Aorta (tissue), 5 donors: ENCODE measurements around the gene FBXW8. TPM values are rescaled to one million over a fixed set of nuclear protein-coding genes. Genes with fewer than 3 reads are reported as not detected.

Experiments used
- ATAC-seq: fragments of 200-7000 bp; cut with Tn5 transposase; one replicate; pipeline ENCODE4 v1.9.1; 2022; ENCODE audit warnings: moderate library complexity; ENCODE audit not compliant: low FRiP score
- DNase-seq, 2 donors: peaks; one replicate each; pipeline ENCODE4 v3.0.0-alpha.2; 2020
- H3K27ac ChIP-seq, 2 donors: one replicate each; pipeline ENCODE4 v1.5.1; 2013; ENCODE audit warnings: low read length in 2 of 2, mild to moderate bottlenecking in 2 of 2, moderate library complexity in 2 of 2, control low read depth in 1 of 2, inconsistent platforms in 1 of 2, low read depth in 1 of 2
- H3K27me3 ChIP-seq, 2 donors: one replicate each; pipeline ENCODE4 v1.6.1; 2013; ENCODE audit warnings: control low read depth in 1 of 2, low read length in 1 of 2, mild to moderate bottlenecking in 1 of 2, moderate library complexity in 1 of 2; ENCODE audit not compliant: insufficient read depth in 2 of 2, control insufficient read depth in 1 of 2
- H3K36me3 ChIP-seq, 2 donors: one replicate each; pipeline ENCODE4 v1.6.1; 2013; ENCODE audit warnings: control low read depth in 1 of 2, low read length in 1 of 2, mild to moderate bottlenecking in 1 of 2; ENCODE audit not compliant: insufficient read depth in 2 of 2, control insufficient read depth in 1 of 2
- H3K4me1 ChIP-seq, 2 donors: one replicate each; pipeline ENCODE4 v1.6.1; 2013; ENCODE audit warnings: low read length in 2 of 2, control low read depth in 1 of 2, mild to moderate bottlenecking in 1 of 2, moderate library complexity in 1 of 2; ENCODE audit not compliant: insufficient read depth in 2 of 2, control insufficient read depth in 1 of 2
- H3K4me3 ChIP-seq, 2 donors: one replicate each; pipeline ENCODE4 v1.5.1; 2013; ENCODE audit warnings: low read length in 2 of 2, control low read depth in 1 of 2, mild to moderate bottlenecking in 1 of 2
- H3K9me3 ChIP-seq: one replicate; pipeline ENCODE4 v1.6.1; 2013; ENCODE audit warnings: mild to moderate bottlenecking, low read length; ENCODE audit not compliant: control insufficient read depth
- WGBS, 2 donors: extraction: QIAGEN DNeasy Blood & Tissue Kit; methylation state at CpG; one replicate each; pipeline ENCODE4 v1.1.7; 2013; 5-methylcytosine and 5-hydroxymethylcytosine counted together
- intact Hi-C, 2 donors: fragments of 100-400 bp; cut with DNase I; formaldehyde crosslinking; loops; one replicate each; pipeline versions ENCODE4 v1.14.2 to v1.15.0; 2022
- polyA plus RNA-seq, 2 donors: library from polyadenylated mRNA; stranded (reverse); fragments of 200-250 nt; gene quantifications; one replicate each; pipeline ENCODE4 v1.2.3, GENCODE V29; 2013
- total RNA-seq, 2 donors: library from RNA; stranded (reverse); fragmentation: NEBNext Ultra II Directional; extraction: Animal tissue kit (Norgen Biotek cat#: 25700); gene quantifications; one replicate each; pipeline ENCODE4 v1.2.1, GENCODE V29; 2021
- donor health status: healthy with polysubstance abuse.
- donor health status: Bipolar disorder and iron deficiency.
- donor health status: DM: no; HTN: no; CAD: no.
- donor health status: DM: no; HTN: no; CAD: no.
- donor health status: DM: yes; HTN: yes; CAD: no.

The FBXW8 gene
- total and polyA plus RNA-seq, 4 donors = 2.3 to 18.7 (median 8.6) TPM

DNA sequence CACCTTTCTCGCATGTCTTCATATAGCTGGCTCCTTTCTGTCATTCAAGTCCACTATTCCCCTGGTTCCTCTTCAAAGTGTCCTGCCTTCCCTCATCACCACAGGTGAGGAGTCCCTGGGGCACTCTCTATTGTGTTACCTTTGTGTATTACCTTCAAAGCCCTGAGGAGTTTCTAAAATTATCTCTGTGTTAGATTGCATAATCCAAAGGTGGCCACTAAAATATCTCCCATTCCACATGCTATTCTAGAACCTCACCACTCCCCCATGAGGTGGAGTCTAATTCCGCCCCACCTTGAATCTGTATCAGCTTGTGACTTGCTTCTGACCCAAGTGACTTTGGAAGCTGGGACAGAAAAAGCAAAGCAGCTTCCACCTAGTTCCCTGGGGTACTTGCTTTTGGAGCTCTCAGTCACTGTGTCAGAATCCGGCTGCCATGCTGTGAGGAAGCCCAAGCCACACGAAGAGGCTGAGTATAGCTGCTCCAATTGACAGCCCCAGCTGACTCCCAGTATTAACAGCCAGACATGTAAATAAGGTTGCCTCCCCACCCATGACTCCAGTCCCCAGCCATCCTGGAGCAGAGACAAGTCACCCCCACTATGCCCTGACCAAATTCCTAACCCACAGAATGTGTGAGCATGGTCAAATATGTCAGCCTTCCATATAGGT, 36.3 kb upstream of the FBXW8 start:
- ATAC-seq (no peak), DNase-seq (no peak)
- intact Hi-C loops = no loop called here
- no peaks in the 10 kb centered on the region for H3K4me1 ChIP-seq
- 92 to 96% methylated on average over 4 of the region's 4 CpGs for WGBS, 2 donors
- no peak overlapping the region for H3K4me3 ChIP-seq
- no peaks in the 10 kb centered on the region for H3K27me3 ChIP-seq
- H3K27ac ChIP-seq = no peak overlapping the region
- peaks cover 6% of the 10 kb centered on the region for H3K9me3 ChIP-seq
- H3K36me3 ChIP-seq = no peaks in the 10 kb centered on the region

DNA sequence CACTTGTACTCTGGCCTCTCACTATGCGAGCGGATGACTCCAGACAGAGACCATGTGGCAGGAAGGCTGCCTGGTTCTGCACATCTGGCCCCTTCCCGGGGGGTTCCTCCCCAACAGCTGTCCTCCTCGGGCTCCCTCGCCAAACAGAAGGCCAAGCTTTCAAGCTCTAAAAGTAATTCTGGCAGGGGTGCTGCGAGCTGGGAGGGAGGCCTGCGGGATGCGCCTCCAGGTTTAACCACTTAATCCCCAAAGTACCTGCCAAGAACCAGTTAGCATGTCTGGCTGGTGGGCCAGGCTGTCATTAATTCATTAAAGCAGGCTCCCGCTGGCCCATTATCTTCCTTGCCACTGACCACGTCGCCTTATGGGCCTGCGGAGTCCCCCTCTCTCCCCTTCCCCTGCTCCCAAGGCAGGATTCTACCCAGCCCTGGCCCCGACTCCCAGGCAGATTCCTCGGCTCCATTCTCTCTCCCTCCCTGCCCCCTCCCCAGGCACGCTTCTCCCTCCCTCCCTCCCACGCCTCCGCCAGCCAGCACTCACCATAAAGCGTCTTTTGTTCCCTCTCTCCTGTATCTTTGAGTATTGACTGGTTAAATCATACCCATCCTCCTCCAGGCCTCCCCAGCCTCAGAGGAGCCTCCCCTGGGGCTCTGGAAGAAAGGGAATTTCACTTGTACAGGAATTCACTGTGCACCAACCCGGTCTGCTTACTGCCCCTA, 34.4 kb upstream of the FBXW8 start:
- Histone ChIP-seq H3K27ac (no peak overlapping the region), H3K36me3 (no peaks in the 10 kb centered on the region), H3K4me1 (peaks cover 0 to 2% of the 10 kb centered on the region in 2 donors), H3K27me3 (no peaks in the 10 kb centered on the region), H3K9me3 (peaks cover 6% of the 10 kb centered on the region), H3K4me3 (no peak overlapping the region)
- WGBS, 2 donors = 2 to 7% methylated on average over 19 of the region's 19 CpGs
- DNase-seq = no peak
- intact Hi-C loops = no loop called here
- ATAC-seq = no peak

DNA sequence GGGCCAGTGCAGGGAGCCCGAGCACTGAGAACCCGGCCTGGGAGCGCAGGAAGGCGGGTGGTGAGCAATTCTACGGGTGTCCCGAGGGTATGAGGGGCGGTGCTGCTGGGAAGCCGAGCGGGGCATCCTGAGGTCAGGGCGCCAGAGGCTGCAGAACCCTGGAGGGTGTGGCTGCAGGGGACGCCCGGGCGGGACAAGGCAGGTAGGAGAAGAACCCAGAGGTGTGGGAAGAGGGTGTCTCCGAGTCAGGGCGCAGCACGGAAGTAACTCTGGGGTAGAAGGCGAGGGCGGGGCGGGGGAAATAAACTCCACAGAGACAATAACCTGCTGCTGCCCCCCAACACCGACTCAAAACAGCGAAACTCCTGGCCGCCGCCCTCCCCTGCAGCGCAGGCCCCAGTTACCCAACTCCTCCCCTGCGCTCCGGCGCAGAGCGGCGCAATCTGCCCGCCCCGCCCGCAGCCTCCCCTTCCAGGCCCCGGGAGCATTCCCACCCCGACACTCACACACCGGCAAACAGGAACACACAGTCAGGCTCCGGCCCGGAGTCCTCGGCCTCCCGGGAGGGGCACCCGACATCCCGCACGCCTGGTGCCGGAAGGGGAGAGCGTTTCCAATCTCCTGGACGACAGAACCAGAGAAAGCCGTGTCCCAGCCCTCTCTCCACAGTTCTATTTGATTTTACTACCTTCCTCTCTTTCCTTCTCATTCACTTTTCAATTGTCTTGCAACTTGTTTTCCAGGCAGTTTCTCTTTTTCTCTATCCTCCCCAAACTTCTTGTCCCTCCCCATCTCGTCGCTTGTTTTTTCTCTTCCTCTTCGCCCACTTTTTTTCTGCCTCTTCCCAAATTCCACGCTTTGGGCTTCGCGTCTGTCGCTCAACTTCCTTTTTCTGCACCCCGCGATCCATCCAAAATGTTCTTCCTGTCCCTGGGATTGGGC, 31.9 kb upstream of the FBXW8 start:
- intact Hi-C loops = no loop called here
- no peak for ATAC-seq
- WGBS, 2 donors = 2% methylated on average over 49 to 55 of the region's 55 CpGs

DNA sequence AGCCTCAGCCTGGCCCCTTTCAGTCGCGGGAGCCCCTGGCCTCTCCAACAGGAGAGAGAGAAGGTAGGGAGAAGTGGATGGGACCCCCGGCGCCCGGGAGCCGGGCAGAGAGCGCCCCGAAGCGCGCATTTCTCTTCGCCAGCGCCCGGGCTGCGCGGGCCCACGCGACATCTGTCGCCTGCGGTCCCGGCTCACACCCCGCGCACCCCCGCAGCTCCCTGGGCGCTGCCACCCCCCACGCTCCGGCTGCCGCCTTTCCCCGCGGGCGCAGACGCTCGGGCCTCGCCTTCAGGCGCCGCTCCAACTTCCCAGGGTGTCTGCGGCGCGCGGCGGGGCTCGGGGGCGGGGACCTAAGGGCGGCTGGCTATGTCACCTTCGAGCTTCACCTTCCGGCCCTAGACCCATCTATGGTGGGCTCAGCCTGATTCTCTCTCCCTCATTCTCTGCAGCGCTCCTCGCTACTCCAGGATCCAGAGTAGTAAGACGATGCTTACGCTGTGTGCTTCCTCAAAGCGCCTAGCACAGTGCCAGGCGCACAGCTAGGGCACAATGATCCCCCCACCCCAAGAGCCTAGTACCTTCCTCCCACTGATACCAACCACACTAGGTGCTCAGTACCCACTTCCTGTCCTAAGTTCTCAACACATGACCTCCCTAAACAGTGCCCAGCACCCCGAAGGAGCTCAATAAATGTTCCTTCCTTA, 31.1 kb upstream of the FBXW8 start:
- Histone ChIP-seq H3K4me1 (peaks cover 0 to 2% of the 10 kb centered on the region in 2 donors), H3K9me3 (peaks cover 1% of the 10 kb centered on the region), H3K27me3 (no peaks in the 10 kb centered on the region), H3K4me3 (no peak overlapping the region), H3K36me3 (no peaks in the 10 kb centered on the region), H3K27ac (no peak overlapping the region)
- intact Hi-C loops = loop anchor here in 1 of 2 donors (5.0 to 10.0 kb wide), 2 partner anchors 105 to 172 kb away; no protein-coding TSS in a partner anchor
- DNase-seq (no peak), ATAC-seq (no peak)
- 2% methylated on average over 52 of the region's 52 CpGs for WGBS, 2 donors

More for the DNA sequence above, 31.9 kb upstream of the FBXW8 start:
- Histone ChIP-seq H3K4me3 (no peak overlapping the region), H3K27ac (no peak overlapping the region), H3K9me3 (peaks cover 4% of the 10 kb centered on the region), H3K36me3 (no peaks in the 10 kb centered on the region), H3K27me3 (no peaks in the 10 kb centered on the region), H3K4me1 (peaks cover 0 to 2% of the 10 kb centered on the region in 2 donors)
- no peak for DNase-seq

DNA sequence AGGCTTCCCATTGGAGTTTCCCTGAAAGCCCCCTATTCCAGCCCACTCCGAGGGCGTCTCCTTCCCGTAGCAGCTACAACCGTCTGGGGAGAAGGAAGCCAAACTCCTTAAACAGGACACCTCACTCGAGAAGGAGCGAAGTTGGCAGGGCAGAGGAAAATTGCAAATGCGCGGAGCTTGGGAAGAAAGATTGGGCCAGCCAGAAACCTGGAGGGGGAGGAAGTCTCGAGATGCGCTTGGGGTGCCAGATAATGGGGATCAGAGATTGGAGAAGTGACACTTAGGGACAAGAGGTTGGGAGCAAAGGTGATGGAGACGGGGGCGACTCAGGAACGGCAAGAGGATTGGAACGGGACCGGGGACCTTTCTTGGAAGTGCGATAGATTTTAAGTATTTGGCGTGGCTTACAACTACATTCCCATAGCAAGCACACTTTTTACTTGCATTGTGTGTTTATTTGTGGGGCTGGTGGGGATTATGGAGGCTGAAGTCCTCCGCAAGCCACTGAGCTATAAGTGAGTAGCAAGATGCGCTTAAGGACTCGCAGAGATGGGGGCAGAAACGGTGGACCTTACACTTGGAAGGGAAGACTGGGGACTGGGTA, 30.4 kb upstream of the FBXW8 start:
- Histone ChIP-seq H3K4me1 (peaks cover 0 to 2% of the 10 kb centered on the region in 2 donors), H3K27ac (no peak overlapping the region), H3K36me3 (no peaks in the 10 kb centered on the region), H3K4me3 (peak overlapping the region; percentile 32 to 58), H3K27me3 (no peaks in the 10 kb centered on the region), H3K9me3 (no peaks in the 10 kb centered on the region)
- intact Hi-C loops = loop anchor here in 1 of 2 donors (5.0 to 10.0 kb wide), 2 partner anchors 106 to 173 kb away; no protein-coding TSS in a partner anchor
- 1 to 2% methylated on average over 20 to 21 of the region's 21 CpGs for WGBS, 2 donors
- ATAC-seq = no peak
- no peak for DNase-seq

DNA sequence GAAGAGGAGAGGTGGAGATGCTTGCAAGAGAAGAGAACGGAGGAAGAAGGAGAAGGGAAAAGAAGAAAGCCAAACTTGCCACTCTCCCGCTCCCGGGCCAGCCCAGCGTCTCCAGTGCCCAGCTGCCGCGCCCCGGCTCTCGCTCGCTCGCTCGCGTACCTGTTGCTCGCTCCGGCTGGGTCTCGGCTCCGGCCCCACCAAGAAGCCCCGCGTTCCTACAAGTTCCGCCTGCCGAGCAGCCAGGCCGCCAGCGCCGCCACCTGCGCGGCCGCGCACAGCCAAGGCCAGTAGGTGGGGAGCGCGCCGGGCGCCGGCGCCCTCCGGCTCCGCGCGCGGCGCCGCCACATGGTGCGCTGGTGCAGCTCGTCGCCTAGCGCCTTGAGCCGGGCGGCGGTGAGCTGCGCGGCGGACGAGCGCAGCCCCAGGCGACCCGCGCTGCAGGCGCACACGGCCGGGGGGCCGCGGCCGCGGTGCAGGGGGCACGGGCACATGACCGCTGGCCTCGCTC, 29.9 kb upstream of the FBXW8 start:
- DNase-seq (no peak), ATAC-seq (no peak)
- Histone ChIP-seq H3K27me3 (no peaks in the 10 kb centered on the region), H3K4me3 (peak overlapping the region; percentile 32 to 58), H3K9me3 (no peaks in the 10 kb centered on the region), H3K4me1 (peaks cover 0 to 2% of the 10 kb centered on the region in 2 donors), H3K27ac (no peak overlapping the region), H3K36me3 (no peaks in the 10 kb centered on the region)
- WGBS, 2 donors = 1% methylated on average over 55 to 65 of the region's 65 CpGs
- intact Hi-C loops = loop anchor here in 1 of 2 donors (5.0 to 10.0 kb wide), 2 partner anchors 106 to 174 kb away; no protein-coding TSS in a partner anchor

DNA sequence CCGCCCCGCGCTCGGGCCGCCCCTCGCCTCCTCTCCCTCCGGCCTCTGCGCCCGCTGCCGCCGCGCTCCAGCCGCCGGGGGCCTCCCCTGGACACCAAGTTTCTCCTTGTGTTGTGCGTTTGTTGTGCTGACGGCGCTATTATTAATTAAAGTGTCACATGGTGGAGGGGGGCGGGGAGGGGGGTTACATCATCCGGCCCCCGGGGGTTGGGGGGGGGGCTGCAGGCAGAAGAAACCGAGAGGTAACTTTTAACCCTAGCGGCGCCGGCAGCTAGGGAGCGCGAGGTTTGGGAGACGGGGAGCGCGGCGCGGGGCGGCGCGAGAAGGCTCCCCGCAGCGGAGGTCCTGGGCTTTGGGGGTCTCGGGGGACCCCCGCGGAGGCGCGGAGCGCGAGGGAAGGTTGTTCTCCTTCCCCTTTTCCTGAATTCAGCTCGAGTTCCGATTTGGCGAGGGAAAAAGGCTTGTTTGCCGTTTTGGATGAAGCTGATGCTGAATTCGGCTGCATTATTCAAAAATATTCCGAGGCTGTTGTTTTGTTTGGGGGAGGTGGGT, 29.3 kb upstream of the FBXW8 start, which contains the start of gene HRK:
Gene HRK (minus strand): TSS at position 117 of the 552 bp plus-strand sequence. CDS start 134 bp downstream, outside the sequence.
- Histone ChIP-seq H3K27ac (no peak within 1 kb of the TSS), H3K4me3 (peak within 1 kb of the TSS; percentile 32 to 58), H3K9me3 (no peaks in the 10 kb centered on the region), H3K36me3 (no peaks in the 10 kb centered on the region), H3K4me1 (peaks cover 0 to 2% of the 10 kb centered on the region in 2 donors), H3K27me3 (no peaks in the 10 kb centered on the region)
- 1% methylated on average over 45 to 49 of the region's 49 CpGs for WGBS, 2 donors
- DNase-seq (no peak), ATAC-seq (no peak)
- intact Hi-C loops = loop anchor here in 1 of 2 donors (5.0 to 10.0 kb wide), 2 partner anchors 107 to 174 kb away; no protein-coding TSS in a partner anchor
